ENCODE measurements around the gene MYO15A. TPM values are rescaled to one million over a fixed set of nuclear protein-coding genes. Genes with fewer than 3 reads are reported as not detected.

The MYO15A gene
- total RNA-seq, 1 donor from 2014 or later, result 2.4 TPM

Other genes with a start within 250 kb of the MYO15A start
- 16.7 TPM for gene TOM1L2, start 136.4 kb upstream of the MYO15A start, total RNA-seq
- gene DRC3, start 135.9 kb upstream of the MYO15A start, total RNA-seq, result 1.6 TPM
- gene ATPAF2, start 69.6 kb upstream of the MYO15A start, total RNA-seq, result 28.1 TPM
- 7.7 TPM for gene GID4, start 69.3 kb upstream of the MYO15A start, total RNA-seq
- 14.3 TPM for gene DRG2, start 20.8 kb upstream of the MYO15A start, total RNA-seq
- gene ALKBH5, start 75.1 kb downstream of the MYO15A start, total RNA-seq, result 82.7 TPM
- 30.2 TPM for gene LLGL1, start 116.9 kb downstream of the MYO15A start, total RNA-seq
- gene FLII, start 150.0 kb downstream of the MYO15A start, total RNA-seq, result 68.9 TPM
- gene MIEF2, start 151.9 kb downstream of the MYO15A start, total RNA-seq, result 34.2 TPM
- gene TOP3A, start 206.2 kb downstream of the MYO15A start, total RNA-seq, result 36.3 TPM
- gene SMCR8, start 206.5 kb downstream of the MYO15A start, total RNA-seq, result 10.6 TPM

Data from frontal cortex (tissue), 1 donor.